Smooth muscle cell of bladder (primary cell): ENCODE measurements around the gene ARMC12. TPM values are rescaled to one million over a fixed set of nuclear protein-coding genes. Genes with fewer than 3 reads are reported as not detected.

ENCODE experiments used
- total RNA-seq: library from RNA; depleted of rRNA; stranded (reverse); fragments of >200 nt; gene quantifications from 2 replicates; pipeline ENCODE4 v1.2.3, GENCODE V29; 2014

The ARMC12 gene
- total RNA-seq = 0.28 and 0.65 TPM in 2 replicates

GRCh38 chr6:35736982-35737412 lies at the start of gene ARMC12:
TSS of gene ARMC12 (plus strand) at chr6:35737032. CDS start at chr6:35737109, 77 bp downstream.

GRCh38 chr6:35688605-35689322 lies 48.1 kb upstream of the ARMC12 start, which contains the start of gene FKBP5:
TSS of gene FKBP5 (minus strand) at chr6:35688915. CDS start at chr6:35642824, 46,091 bp downstream.

GRCh38 chr6:35776364-35777215 lies 39.8 kb downstream of the ARMC12 start, which contains the start of gene CLPSL2:
TSS of gene CLPSL2 (plus strand) at chr6:35776598. CDS start at chr6:35776619, 21 bp downstream.

GRCh38 chr6:35780719-35781118 lies 43.9 kb downstream of the ARMC12 start, which contains the start of gene CLPSL1:
TSS of gene CLPSL1 (plus strand) at chr6:35781019. CDS start at chr6:35781111, 92 bp downstream.

Other genes starting within 250 kb of the ARMC12 start
- gene TEAD3, start 240.0 kb upstream of the ARMC12 start, total RNA-seq = 5.4 and 6.8 TPM in 2 replicates
- not detected in 2 replicates for gene TULP1, start 224.1 kb upstream of the ARMC12 start, total RNA-seq
- 2.8 and 4.8 TPM in 2 replicates for gene FKBP5, start 48.1 kb upstream of the ARMC12 start, total RNA-seq
- not detected in 2 replicates for gene CLPSL2, start 39.6 kb downstream of the ARMC12 start, total RNA-seq
- gene CLPSL1, start 44.0 kb downstream of the ARMC12 start, total RNA-seq = not detected in 2 replicates
- not detected in 2 replicates for gene CLPS, start 60.3 kb downstream of the ARMC12 start, total RNA-seq
- gene LHFPL5, start 68.3 kb downstream of the ARMC12 start, total RNA-seq = not detected in 2 replicates
- gene SRPK1, start 184.1 kb downstream of the ARMC12 start, total RNA-seq = 29.4 and 39.7 TPM in 2 replicates